ENCODE results near the gene ATP5F1E. TPM values are rescaled to one million over a fixed set of nuclear protein-coding genes. Genes with fewer than 3 reads are reported as not detected.
"Not testable (repeated sequence)": the region's sequence is repeated elsewhere in the genome, so short reads cannot be mapped to it uniquely, and the experiment has no call there.

Gene ATP5F1E
- polyA plus RNA-seq, 12 donors: 54.1 to 215 (median 171) TPM; not detected in 1

DNA sequence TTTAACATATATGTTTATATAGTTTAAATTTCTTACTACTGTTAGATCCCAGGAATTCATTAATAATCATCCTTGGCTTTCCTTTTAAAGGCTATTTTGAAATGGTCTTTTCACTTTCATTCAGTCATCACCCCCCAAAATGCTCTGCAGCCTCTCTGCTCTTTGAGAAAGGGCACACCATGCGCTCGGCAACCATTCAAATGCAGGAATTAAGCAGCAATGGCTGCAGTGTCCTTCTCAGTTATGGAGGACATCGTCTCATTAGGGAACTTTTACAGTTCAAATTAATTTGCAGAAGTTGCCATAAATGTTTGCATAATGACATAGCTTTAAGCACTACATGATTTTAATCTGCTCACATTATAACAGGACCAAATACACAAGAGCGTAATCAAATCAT, 6.6 kb downstream of the ATP5F1E start:
- no peak for DNase-seq

DNA sequence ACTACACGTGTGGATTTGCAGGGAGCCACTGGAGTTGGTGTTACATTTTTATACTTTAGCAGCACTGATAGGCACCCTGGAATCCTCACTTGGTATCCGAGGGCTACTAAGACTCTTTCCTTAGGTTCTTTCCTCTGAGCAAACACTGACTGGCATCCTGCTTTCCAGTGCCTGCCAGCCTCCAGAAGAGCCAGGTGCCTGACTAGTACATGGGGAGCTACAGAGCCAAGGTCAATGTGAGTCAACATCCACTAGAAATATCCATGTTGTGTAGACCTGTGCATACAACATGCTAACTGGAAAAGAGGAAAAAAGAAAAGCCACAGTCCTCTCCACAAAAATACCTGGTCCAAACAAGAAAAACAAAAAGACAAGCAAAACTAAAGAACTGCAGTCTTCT, 7.0 kb downstream of the ATP5F1E start:
- DNase-seq: no peak

DNA sequence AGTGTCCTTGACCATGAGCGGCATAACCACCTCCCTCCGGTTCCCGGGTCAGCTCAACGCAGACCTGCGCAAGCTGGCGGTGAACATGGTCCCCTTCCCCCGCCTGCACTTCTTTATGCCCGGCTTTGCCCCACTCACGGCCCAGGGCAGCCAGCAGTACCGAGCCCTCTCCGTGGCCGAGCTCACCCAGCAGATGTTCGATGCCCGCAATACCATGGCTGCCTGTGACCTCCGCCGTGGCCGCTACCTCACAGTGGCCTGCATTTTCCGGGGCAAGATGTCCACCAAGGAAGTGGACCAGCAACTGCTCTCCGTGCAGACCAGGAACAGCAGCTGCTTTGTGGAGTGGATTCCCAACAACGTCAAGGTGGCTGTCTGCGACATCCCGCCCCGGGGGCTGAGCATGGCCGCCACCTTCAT, 8.0 kb downstream of the ATP5F1E start:
- DNase-seq: no peak

DNA sequence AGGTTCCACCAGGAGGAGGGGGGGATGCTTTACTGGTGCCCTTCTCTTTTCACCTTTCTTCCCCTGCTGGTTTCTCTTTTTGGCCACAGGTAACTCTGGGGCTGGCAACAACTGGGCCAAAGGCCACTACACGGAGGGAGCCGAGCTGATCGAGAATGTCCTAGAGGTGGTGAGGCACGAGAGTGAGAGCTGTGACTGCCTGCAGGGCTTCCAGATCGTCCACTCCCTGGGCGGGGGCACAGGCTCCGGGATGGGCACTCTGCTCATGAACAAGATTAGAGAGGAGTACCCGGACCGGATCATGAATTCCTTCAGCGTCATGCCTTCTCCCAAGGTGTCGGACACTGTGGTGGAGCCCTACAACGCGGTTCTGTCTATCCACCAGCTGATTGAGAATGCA, 8.5 kb downstream of the ATP5F1E start:
- DNase-seq: no peak

DNA sequence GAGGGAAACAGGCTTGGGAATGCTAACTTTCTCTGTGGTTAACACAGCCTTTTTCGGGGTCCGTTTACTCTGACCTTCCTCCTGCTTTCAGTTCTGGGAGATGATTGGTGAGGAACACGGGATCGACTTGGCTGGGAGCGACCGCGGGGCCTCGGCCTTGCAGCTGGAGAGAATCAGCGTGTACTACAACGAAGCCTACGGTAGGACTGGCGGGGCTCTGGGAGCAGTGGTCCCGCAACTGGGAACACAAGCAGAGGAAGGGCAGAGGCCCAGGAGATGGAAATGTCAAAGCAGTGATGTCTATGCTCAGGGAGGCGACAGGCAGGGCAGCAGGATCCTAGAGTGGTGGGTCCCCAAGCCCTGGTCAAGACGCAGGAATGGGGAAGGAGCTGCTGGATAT, 9.4 kb downstream of the ATP5F1E start:
- DNase-seq: no peak

DNA sequence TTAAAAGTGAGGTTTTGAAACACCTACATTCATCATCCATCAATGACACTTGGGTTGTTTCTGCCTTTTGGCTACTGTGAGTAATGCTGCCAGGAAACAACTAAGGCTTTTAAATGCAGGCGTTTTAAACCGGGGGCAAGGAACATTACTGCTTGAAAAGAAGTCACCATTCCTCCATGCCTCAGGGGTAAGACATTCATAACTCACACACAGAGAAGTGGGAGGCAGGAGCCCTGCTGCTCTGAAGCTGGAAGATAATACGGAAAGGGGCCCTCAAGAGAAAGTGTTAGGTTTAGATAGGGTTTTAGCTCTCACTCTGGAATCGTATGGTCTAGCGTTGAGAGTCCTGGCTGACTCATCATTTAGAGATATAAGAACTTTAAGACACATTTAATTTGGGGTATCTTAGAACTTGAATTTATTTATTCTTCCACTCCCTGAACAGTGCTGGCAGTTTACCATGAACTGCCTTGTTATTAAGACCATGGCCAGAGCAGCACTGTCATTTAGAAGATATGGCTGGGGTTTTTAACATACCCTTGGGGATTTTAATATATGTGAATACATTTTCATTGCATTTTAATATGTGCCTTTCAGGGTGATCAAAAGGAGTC, 11.1 kb downstream of the ATP5F1E start:
- no peak for DNase-seq

DNA sequence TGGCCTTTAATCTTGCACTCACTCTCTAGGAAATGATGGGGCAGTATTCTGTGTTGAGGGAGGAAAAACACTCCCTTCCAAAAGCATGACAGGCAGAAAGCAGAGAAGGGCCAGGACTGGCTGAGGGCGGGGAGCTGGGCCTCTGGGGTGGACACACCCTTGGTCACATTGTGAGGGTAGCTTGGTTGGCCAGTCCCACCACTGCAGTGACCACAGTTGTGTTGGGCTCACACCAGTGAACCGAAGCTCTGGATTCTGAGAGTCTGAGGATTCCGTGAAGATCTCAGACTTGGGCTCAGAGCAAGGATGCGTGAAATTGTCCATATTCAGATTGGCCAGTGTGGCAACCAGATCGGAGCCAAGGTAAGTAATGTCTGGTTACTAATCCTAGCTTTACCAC, 12.9 kb downstream of the ATP5F1E start, which contains the start of gene TUBB1:
Gene TUBB1 (plus strand): TSS at position 213 of the 400 bp plus-strand sequence. CDS start 94 bp downstream, at position 307.
- DNase-seq: no peak

DNA sequence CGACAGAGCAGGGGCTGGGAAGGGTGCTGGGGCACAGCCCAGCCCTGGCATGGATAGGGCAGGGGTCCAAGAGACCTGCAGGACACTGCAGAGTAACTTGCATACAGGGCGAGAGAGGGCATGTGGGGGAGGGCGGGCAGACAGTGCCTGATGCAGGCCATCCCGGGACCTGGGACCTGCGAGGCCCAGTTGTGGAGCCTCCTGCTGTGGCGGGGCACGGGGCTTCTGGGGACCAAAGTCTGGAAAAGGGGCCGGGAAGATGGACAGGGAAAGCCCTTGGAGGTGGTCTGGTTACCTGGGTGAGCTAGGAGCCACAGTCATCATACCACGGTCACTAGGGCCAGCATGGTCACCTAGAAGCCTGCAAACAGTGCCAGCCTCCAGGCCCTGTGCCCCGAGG, 13.3 kb downstream of the ATP5F1E start:
- no peak for DNase-seq

DNA sequence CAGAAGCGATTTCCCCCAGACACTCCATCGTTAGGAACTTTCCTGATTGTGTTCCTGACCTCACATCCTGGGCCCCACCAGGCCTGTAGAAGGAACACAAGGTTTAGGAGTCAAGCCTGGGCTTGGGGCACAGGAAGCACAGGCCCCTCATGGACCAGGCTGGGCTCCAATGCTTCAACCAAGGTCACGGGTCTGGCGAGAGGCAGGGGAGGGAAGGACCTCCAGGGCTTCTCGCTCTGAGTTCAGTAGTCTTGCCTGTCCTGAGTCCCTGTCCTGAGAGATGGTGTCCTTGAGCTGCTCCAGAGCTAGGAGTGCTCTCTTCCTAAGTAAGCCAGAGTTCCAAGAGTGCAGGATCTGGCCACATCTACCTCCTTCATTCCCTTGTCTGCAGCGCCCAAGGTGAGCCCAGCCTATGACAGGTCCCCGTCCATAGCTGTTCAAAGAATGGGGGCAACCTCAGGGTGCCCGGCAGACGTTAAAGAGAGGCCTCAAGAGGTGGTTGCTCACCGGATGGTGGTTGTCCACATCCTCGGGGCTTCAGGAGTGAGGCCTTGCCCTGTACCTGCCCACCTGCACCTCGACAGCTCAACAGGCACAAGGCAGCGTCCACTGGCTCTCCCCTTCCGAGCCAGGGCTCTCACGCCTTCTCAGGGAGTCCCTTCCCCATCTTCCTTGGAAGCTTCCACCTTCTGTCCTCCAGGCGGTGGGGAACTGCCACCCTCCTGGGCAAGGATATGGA, 14.5 kb downstream of the ATP5F1E start:
- DNase-seq: no peak

DNA sequence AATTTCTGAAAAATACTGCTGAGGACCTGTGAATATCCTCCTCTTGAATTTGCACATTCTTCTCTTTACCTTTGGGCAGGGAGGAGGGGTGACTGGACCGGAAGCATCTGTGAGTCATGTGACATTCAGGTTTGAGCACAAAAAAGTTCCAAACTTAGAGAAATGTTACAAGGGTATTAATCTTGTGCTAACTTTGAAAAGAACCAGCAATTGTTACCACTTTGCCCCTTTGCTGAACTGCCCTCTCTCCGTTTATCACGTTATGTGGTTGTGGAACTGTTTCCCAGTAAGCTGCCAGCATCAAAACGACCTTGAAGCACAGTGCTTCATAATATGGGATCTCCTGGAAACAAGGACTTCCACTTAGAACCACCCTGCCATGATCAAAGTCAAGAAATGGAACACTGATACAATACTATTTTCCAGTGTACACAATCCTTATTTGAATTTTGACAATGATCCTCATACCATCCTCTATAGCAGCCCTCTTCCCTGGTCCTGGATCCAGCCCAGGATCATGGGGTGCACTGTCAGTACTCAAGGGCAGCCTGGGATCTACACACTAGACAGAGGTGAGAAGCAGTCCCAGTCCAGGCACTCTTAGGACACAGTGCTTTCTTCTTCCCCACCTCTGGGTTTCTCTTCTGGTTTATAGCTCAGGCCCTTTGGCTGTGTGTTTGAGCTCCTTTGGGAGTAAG, 15.2 kb downstream of the ATP5F1E start:
- DNase-seq: no peak

DNA sequence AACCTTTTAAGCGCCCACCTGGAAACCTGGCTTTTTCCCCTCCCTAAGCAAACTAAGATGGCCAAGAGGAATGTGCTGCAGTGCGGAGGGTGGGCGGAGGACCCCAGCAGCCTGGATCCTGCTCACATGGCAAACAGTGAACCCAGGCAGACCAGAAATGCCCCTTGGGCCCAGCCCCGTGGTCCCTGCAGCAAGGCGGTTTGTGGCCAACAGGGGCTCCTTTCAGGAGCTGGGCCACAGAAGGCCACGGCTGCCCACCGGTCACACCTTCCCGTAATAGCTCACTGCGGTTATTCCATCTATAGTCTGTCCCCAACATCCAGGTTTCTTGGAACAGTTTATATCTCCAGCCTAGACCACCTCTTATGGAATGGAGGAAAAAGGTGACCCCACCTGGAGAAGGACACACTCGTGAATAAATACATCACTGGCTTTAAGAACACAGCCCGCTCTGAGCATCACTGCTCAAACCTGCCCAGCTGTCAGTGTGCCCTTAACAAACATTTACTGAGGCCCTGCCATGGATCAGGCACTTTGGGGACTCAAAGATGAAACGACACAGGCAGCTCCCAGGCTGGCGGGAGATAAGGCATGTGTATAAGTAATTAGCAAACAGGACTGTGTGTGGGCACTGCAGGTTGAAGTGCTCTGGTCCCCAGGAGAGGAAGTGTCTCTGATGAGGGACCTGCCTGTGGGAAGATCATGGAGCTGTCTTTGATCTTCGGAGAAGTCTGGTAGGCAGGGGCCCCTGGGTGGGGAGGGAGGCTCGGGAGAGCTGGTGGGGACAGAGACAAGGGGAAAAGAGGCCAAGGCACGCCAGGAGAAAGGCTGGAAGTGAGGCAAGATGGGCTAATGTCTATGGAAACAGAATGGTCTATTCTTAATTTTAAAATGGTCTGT, 16.1 kb downstream of the ATP5F1E start:
- no peak for DNase-seq

DNA sequence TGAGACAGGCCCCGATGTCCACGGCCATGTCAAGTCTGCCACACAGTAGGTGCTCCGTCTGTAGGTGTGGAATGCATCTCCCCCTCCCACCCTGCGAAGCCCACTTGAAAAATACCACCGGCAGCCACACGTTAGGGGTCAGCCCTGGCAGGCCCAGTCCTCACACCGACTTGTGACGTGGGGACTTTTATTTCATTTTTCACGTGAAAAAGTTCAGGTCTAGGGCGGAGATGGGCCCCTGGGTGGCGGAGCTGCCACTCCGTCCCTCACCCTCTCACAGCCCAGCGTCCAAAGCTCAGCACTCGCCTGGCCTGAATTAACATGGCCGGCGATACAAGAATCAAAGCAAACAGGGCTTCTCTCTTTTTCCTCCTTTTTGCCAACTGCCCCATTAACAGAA, 16.7 kb downstream of the ATP5F1E start:
- no peak for DNase-seq

DNA sequence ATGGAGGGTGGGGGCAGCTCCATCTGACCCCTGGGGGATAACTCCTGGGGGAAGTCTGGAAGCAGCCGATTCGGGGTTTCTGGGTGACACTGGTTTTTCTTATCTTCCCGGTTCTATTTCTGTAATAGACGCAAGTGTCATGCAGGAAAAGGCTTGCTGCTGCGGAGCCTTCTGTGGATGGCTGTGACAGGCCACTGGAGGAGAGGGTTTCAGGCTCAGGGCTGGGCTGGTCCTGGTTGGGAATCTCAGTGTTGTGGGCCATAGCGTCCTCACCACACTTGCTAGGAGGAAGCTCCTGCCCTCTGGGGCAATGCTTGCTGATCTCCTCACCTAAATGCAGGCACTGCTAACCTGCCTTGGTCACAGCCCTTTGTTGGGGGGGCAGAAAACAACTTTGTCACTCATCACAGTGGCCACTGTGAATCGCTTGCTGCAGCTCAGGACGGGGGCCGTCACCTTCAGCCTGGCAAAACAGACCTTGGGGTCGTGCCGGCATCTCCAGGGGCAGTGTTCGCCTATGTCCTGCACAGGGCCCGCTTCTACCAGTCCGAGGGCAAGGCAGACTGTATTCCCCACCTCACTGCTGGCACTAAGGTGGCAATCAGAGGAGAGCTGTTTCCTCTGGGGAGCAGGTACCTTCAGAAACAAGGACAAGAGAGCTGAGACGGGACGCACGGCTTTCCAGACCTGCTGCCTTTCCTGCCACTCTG, 17.3 kb downstream of the ATP5F1E start:
- DNase-seq: no peak

DNA sequence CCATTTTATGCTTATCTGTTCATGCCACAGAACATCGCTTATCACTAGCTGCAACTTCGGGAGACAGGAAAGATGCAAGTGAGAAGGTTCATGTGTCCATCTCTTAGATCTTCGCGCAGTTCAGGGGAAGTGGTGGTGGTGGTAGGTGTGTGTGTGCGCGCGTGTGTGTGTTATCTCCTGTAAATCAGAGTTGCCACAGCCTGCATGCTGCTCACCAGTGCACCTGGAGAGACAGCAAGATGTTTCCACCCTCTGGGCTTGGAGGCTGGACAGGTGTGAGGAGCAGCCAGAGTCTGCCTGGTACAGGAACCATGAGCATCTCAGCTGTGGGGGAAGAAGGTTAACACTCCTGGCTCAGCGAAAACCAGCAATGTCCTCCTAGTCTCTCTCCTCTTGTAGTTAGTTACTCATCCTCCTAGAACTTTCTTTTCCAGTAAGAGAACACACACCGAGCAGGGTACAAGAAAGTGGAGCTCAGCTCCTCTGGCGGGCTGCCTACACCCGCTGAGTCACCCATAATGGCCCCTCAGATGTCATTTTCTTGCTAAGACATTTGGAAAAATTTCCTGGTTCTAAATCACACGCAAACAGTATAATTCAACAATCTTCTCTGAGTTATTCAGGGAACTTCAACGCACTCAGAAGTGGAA, 18.1 kb downstream of the ATP5F1E start:
- no peak for DNase-seq

DNA sequence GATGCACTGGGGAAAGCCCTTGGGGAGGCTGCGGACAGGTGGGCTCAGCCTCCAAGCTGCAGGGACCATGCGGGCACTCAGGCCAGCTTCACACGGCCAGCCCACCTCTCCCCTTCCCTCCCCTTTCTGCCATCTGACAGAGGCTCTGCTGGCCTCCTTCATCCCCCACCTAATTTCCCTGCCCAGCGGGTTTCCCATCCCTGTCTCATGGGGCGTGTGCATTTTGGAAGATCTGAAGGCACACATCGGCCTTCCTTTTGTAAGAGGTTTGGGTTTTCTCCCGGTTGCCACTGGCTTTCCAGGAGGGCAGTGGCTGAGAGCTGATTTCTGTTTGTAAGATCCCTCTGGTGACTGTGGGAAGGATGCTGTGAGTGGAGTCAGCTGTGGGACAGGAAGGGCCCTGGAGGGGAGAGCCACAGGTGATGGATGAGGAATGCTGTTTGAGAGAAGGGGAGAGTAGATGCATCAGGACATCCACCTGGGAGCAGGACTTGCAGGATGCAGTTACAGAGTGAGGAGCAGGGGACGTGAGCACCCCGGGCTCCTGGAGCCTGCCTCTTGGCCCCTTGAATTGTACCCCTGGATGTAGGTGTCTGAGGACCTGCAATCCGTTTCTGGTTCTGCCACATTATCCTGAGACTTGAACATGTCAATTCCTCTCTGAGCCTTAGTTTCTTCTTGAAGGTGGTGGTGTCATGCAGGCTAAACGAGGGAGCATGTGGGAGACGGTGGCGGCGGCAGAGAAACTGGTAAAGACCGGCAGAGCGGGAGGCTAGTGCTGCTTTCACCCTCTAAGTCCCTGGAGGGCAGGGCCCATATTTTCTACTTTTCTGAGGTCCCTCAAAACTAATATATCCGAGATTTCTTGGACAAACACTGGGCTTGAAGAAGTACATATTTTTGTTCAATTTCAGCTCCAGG, 18.8 kb downstream of the ATP5F1E start:
- DNase-seq: no peak

DNA sequence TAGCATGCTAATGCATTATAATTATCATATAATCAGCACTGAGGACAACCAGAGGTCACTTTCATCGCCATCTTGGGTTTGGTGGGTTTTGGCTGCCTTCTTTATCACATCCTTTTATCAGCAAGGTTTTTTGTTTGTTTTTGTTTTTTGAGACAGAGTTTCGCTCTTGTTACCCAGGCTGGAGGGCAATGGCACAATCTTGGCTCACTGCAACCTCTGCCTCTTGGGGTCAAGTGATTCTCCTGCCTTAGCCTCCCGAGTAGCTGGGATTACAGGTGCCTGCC, 20.3 kb downstream of the ATP5F1E start:
- DNase-seq: not testable (repeated sequence)

DNA sequence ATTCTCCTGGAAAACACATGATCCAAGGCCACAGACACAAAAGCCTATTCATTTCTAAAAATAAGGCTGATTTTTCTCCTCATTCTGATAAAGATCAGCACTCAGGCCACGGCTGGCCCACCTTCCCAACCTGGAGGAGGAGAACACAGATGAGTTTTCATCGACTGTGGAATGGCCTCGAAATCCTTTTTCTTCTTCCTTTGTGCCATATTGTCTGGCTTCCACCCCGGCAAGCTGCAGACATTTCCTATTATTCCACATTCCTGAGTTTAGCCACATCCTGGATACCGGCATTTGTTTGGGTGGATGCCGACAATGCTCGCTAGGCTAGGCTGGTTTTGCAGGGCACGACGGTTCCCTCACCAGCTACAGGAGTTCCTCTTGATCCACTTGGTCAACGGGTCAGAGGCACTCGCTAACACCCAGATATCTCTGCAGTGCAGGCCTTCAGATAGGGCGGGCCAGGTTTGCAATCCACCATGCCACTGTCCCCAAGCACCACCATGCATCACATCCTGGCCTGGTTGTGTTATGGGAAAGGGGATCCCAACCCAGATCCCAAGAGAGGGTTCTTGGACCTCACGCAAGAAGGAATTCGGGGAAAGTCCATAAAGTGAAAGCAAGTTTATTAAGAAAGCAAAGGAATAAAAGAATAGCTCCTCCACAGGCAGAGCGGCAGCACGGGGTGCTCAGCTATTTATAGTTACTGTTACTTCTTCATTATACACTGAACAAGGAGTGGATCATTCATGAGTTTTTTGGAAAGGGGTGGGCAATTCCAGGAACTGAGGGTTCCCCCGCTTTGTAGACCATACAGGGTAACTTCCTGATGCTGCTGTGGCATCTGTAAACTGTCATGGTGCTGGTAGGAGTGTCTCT, 20.9 kb downstream of the ATP5F1E start:
- DNase-seq: no peak

DNA sequence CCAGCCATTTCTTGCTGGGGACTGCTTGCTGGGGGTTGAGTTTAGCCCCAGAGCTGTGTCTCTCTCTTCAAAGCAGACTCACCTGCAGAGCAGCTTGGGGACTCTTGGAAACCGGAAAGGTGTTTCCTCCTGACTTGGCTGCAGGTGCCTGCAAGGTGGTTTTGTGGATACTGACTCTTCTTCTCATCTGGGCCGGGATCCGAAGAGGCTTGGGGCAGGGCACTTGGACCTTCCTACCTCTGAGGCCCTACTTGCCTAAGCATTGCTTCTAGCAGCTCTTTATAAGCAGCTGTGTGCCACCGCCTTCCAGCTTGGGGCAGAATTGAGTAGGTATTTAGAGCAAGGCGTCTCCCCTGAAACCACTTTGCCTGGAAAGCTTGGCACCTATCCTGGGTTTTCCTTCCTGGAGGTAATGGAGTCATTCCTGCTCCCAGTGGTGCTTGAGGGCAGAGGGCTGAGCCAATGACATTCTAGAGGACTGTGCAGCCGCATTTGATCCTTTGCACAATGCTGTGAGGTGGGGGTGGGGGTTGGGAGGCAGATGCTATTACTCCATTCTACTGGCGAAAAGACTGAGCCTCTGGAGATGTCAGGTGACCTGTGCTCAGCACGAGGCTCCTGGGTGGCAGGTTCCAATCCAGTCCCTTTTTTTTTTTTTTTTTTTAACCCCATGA, 21.7 kb downstream of the ATP5F1E start:
- DNase-seq: no peak
